Measurements from ENCODE around the gene ERAL1.
A peak's percentile ranks its signal among the peaks of the same experiment; 100 is the strongest.
"Not testable (repeated sequence)": the region's sequence is repeated elsewhere in the genome, so short reads cannot be mapped to it uniquely, and the experiment has no call there.

ERAL1 gene

GRCh38 chr17:28855336-28855679, 492 bp downstream of the ERAL1 start:
- DNase-seq, result no peak

- no peak for DNase-seq
Observed at GRCh38 chr17:28856028-28856574, 1.3 kb downstream of the ERAL1 start.

- DNase-seq, result no peak
Observed at GRCh38 chr17:28857905-28858800, 3.3 kb downstream of the ERAL1 start.

- no peak for DNase-seq
Observed at GRCh38 chr17:28858801-28859355, 4.1 kb downstream of the ERAL1 start.

- DNase-seq, result no peak
Observed at GRCh38 chr17:28860363-28860808, 5.6 kb downstream of the ERAL1 start.

GRCh38 chr17:28861393-28862203, 6.8 kb downstream of the ERAL1 start:
- no peak for DNase-seq

- DNase-seq, result no peak
Observed at GRCh38 chr17:28862561-28862960, 7.7 kb downstream of the ERAL1 start.

- no peak for DNase-seq
Observed at GRCh38 chr17:28863953-28864352, 9.1 kb downstream of the ERAL1 start.

- no peak for DNase-seq
Observed at GRCh38 chr17:28864991-28865849, 10.4 kb downstream of the ERAL1 start.

GRCh38 chr17:28865946-28866752, 11.3 kb downstream of the ERAL1 start:
- no peak for DNase-seq

GRCh38 chr17:28867276-28867675, 12.5 kb downstream of the ERAL1 start:
- DNase-seq, result no peak

- DNase-seq, result peak; percentile 54 to 60
Observed at GRCh38 chr17:28871056-28871579, 16.3 kb downstream of the ERAL1 start.

GRCh38 chr17:28873839-28874238, 19.0 kb downstream of the ERAL1 start:
- no peak for DNase-seq

GRCh38 chr17:28874750-28875149, 19.9 kb downstream of the ERAL1 start:
- no peak for DNase-seq

- DNase-seq, result peak; percentile 56 to 62
Observed at GRCh38 chr17:28875848-28876550, 21.2 kb downstream of the ERAL1 start.

- DNase-seq, result not testable (repeated sequence)
Observed at GRCh38 chr17:28877150-28877711, 22.4 kb downstream of the ERAL1 start.

GRCh38 chr17:28878158-28878910, 23.5 kb downstream of the ERAL1 start:
- no peak for DNase-seq

- no peak for DNase-seq
Observed at GRCh38 chr17:28878981-28879380, 24.2 kb downstream of the ERAL1 start.

- DNase-seq, result no peak
Observed at GRCh38 chr17:28879886-28880571, 25.2 kb downstream of the ERAL1 start.

All from activated T-cell treated with anti-CD3 and anti-CD28 coated beads, Interleukin-2, amount 50 U/mL, for 48 hours (primary cell).